Trophoblast cell (in vitro differentiated cells and primary cell): Measurements from ENCODE around the gene METTL23. TPM values are rescaled to one million over a fixed set of nuclear protein-coding genes. Genes with fewer than 3 reads are reported as not detected.

ENCODE experiments used
- DNase-seq, 2 donors: peaks; one replicate each; pipeline ENCODE4 v3.0.0-alpha.2; 2016
- H2AFZ ChIP-seq: 2 replicates; pipeline ENCODE4 v1.6.1; 2013; ENCODE audit warnings: low read length, moderate library complexity, mild to moderate bottlenecking; ENCODE audit not compliant: insufficient read depth, poor library complexity
- H2AK5ac ChIP-seq: 2 replicates; pipeline ENCODE4 v1.6.1; 2013; ENCODE audit warnings: mild to moderate bottlenecking, low read length
- H2BK120ac ChIP-seq: 2 replicates; pipeline ENCODE4 v1.6.1; 2013; ENCODE audit warnings: low read length, mild to moderate bottlenecking, moderate library complexity; ENCODE audit not compliant: insufficient read depth, poor library complexity
- H2BK12ac ChIP-seq: 2 replicates; pipeline ENCODE4 v1.6.1; 2013; ENCODE audit warnings: mild to moderate bottlenecking, low read length, moderate library complexity
- H2BK5ac ChIP-seq: 2 replicates; pipeline ENCODE4 v1.6.1; 2013; ENCODE audit warnings: low read length, low read depth, moderate library complexity, mild to moderate bottlenecking; ENCODE audit not compliant: poor library complexity
- H3K14ac ChIP-seq: 2 replicates; pipeline ENCODE4 v1.6.1; 2013; ENCODE audit warnings: mild to moderate bottlenecking, low read length
- H3K18ac ChIP-seq: 2 replicates; pipeline ENCODE4 v1.6.1; 2013; ENCODE audit warnings: mild to moderate bottlenecking, low read length
- H3K23ac ChIP-seq: 2 replicates; pipeline ENCODE4 v1.6.1; 2013; ENCODE audit warnings: low read length
- H3K27ac ChIP-seq: 2 replicates; pipeline ENCODE4 v1.5.1; 2013; ENCODE audit warnings: low read depth, mild to moderate bottlenecking, inconsistent platforms, low read length, moderate library complexity
- H3K27me3 ChIP-seq: 2 replicates; pipeline ENCODE4 v1.6.1; 2013; ENCODE audit warnings: inconsistent platforms, mild to moderate bottlenecking, low read length, moderate library complexity; ENCODE audit not compliant: insufficient read depth
- H3K36me3 ChIP-seq, 2 experiments: 1 replicate in 1 of 2; 2 replicates in 1 of 2; pipeline ENCODE4 v1.6.1; 2013; ENCODE audit warnings: low read length in 2 of 2, mild to moderate bottlenecking in 2 of 2, moderate library complexity in 1 of 2; ENCODE audit not compliant: insufficient read depth in 2 of 2, control insufficient read depth in 1 of 2
- H3K4ac ChIP-seq: 2 replicates; pipeline ENCODE4 v1.6.1; 2013; ENCODE audit warnings: low read depth, mild to moderate bottlenecking, low read length, moderate library complexity
- H3K4me1 ChIP-seq, 2 experiments: 1 replicate in 1 of 2; 2 replicates in 1 of 2; pipeline ENCODE4 v1.6.1; 2013; ENCODE audit warnings: low read length in 2 of 2, mild to moderate bottlenecking in 2 of 2, moderate library complexity in 1 of 2; ENCODE audit not compliant: insufficient read depth in 2 of 2, control insufficient read depth in 1 of 2
- H3K4me2 ChIP-seq: 2 replicates; pipeline ENCODE4 v1.6.1; 2013; ENCODE audit warnings: inconsistent platforms, mild to moderate bottlenecking, low read length, moderate library complexity
- H3K4me3 ChIP-seq: 2 replicates; pipeline ENCODE4 v1.5.1; 2013; ENCODE audit warnings: mild to moderate bottlenecking, low read depth, low read length, inconsistent platforms
- H3K79me1 ChIP-seq: one replicate; pipeline ENCODE4 v1.6.1; 2013; ENCODE audit warnings: low read length
- H3K79me2 ChIP-seq: 2 replicates; pipeline ENCODE4 v1.6.1; 2013; ENCODE audit warnings: low read length, mild to moderate bottlenecking; ENCODE audit not compliant: control insufficient read depth, insufficient read depth, poor library complexity
- H3K9ac ChIP-seq: 2 replicates; pipeline ENCODE4 v1.6.1; 2013; ENCODE audit warnings: mild to moderate bottlenecking, low read length
- H3K9me3 ChIP-seq: 2 replicates; pipeline ENCODE4 v1.6.1; 2013; ENCODE audit warnings: low read depth, mild to moderate bottlenecking, control low read depth, inconsistent platforms, low read length; ENCODE audit not compliant: insufficient read depth
- H4K12ac ChIP-seq: 2 replicates; pipeline ENCODE4 v1.6.1; 2013; ENCODE audit warnings: low read depth, mild to moderate bottlenecking, low read length, moderate library complexity
- H4K8ac ChIP-seq: 2 replicates; pipeline ENCODE4 v1.6.1; 2013; ENCODE audit warnings: low read depth, mild to moderate bottlenecking, low read length, moderate library complexity
- H4K91ac ChIP-seq: one replicate; pipeline ENCODE4 v1.6.1; 2013; ENCODE audit warnings: low read depth, mild to moderate bottlenecking, low read length, moderate library complexity
- WGBS: extraction: QIAGEN DNeasy Blood & Tissue Kit; methylation state at CpG from one replicate; pipeline ENCODE4 v1.1.7; 2013; ENCODE audit warnings: missing lambda C conversion rate; ENCODE audit not compliant: insufficient read length, insufficient coverage; ENCODE audit errors: extremely low coverage; 5-methylcytosine and 5-hydroxymethylcytosine counted together
- polyA plus RNA-seq: library from polyadenylated mRNA; stranded (reverse); fragments of 200-250 nt; gene quantifications from 2 replicates; pipeline ENCODE4 v1.2.3, GENCODE V29; 2013

Gene METTL23, protein sequence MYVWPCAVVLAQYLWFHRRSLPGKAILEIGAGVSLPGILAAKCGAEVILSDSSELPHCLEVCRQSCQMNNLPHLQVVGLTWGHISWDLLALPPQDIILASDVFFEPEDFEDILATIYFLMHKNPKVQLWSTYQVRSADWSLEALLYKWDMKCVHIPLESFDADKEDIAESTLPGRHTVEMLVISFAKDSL
- polyA plus RNA-seq, result 18.7 and 18.8 TPM in 2 replicates

DNA sequence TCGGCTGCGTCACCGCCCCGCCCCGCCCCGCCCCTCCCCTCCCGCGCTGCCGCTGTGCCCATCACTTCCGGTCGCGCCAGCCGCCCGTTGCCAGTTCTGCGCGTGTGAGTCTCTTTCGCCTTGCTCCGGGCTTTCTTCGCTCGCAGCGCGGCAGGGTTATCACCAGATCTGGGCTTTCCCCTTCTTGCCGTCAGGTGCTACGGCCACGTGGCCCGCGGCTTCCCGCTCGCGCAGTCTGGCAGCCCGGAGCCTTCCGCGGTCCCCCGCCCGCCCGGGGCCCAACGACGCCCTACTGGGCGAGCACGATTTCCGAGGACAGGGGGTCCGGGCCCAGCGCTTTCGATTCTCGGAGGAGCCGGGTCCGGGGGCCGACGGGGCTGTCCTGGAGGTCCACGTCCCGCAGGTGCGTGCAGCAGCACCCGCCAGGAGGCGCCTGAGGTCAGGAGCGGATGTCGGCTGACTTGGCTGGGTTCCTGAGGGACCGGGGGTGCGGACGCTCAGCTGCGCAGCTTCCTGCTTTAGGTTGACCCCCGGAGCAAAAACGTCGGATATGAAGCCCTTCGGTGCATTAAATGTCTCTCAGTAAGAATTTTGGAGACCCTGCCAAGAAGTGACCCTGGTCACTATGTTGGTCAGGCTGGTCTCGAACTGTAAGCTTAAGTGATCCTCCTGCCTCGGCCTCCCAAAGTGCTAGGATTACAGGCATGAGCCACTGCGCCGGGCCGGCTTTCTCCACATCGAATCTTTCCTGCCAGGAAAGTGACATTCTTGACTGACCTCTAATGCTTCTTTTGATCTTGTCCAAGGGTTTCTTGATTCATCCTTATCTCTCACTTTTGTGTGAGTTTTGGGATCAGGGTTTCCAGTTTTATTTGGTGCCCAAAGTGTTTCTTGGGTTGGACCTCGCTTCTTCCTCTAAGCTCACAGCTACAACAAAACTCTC, at the start of gene METTL23:
Gene METTL23, plus strand, starts transcription at position 64 of the 943 bp plus-strand sequence. CDS start 2,872 bp downstream, outside the sequence.
- Histone ChIP-seq H3K4me2 (peak within 1 kb of the TSS; percentile 86), H4K12ac (peak within 1 kb of the TSS; percentile 79), H3K14ac (peak within 1 kb of the TSS; percentile 90), H2BK5ac (peak within 1 kb of the TSS; percentile 84), H3K9ac (peak within 1 kb of the TSS; percentile 97), H4K91ac (peak within 1 kb of the TSS; percentile 86), H4K8ac (peak within 1 kb of the TSS; percentile 85), H3K9me3 (no peaks in the 10 kb centered on the region), H3K18ac (peak within 1 kb of the TSS; percentile 65), H3K4me3 (peak within 1 kb of the TSS; percentile 99), H2BK120ac (peak within 1 kb of the TSS; percentile 61), H3K79me2 (peaks cover 6% of the 10 kb centered on the region), H3K36me3 (peaks cover 18 to 21% of the 10 kb centered on the region in 2 experiments), H2BK12ac (no peak within 1 kb of the TSS), H2AFZ (peak within 1 kb of the TSS; percentile 65), H3K27ac (peak within 1 kb of the TSS; percentile 95), H3K4ac (peak within 1 kb of the TSS; percentile 62), H2AK5ac (no peak within 1 kb of the TSS), H3K79me1 (peaks cover 11% of the 10 kb centered on the region), H3K27me3 (no peaks in the 10 kb centered on the region), H3K4me1 (no peaks in the 10 kb centered on the region), H3K23ac (no peak within 1 kb of the TSS)
- WGBS, result no CpG with 5 or more reads among the region's 71 CpGs
- peak in 1 of 2 donors; percentile 94 for DNase-seq

DNA sequence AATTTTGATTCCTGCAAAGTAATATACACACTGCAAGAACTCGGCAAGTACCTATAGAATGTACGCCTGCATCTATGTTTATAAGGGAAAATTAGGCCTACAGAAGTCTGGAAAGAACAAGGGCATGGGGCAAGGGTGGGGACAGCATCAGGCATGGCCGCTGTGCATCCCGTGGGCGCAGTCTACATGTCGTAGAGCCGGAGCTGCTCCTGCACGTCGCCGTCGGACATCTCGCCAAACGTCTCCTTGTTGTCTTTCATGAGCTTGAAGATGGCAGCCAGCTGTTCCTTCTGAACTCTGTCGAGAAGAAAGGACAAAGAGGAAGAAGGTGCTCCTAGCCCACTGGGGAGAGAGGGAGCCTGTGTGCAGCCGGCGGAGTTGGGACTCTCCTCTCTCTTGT, 49.2 kb upstream of the METTL23 start:
- no peak overlapping the region for H2AFZ ChIP-seq
- no CpG with 5 or more reads among the region's 16 CpGs for WGBS
- H3K4ac ChIP-seq, result no peak overlapping the region

DNA sequence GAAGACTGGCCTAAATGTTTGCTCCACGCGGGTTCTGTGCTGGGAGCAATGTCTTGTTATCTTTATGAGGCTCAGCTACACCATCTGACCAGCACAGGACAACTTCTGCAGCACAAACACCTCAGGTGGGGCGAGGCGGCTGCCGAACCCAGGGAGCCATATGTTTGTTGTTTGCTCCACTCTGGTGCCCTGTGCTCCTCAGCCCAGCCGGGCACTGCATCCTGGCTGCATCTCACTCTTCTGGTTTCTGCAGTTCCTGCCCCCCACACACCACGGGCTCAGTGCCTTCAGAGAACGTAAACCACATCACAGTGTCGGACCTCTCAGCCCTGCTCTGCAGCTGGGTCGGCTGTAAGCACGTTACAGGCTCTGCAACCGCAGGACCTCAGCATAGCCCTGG, 48.3 kb upstream of the METTL23 start:
- Histone ChIP-seq H4K8ac (no peak overlapping the region), H2BK12ac (no peak overlapping the region), H3K9ac (no peak overlapping the region), H3K4me2 (no peak overlapping the region), H3K36me3 (peaks cover 3 to 9% of the 10 kb centered on the region in 2 experiments), H3K79me1 (no peaks in the 10 kb centered on the region), H3K9me3 (peaks cover 9% of the 10 kb centered on the region), H4K12ac (no peak overlapping the region), H2AK5ac (no peak overlapping the region), H3K4me1 (peaks cover 10% of the 10 kb centered on the region in 2 experiments), H4K91ac (no peak overlapping the region), H3K23ac (no peak overlapping the region), H3K27me3 (no peaks in the 10 kb centered on the region), H2BK120ac (no peak overlapping the region), H3K4me3 (no peak overlapping the region), H2BK5ac (no peak overlapping the region), H3K27ac (no peak overlapping the region), H3K14ac (no peak overlapping the region), H2AFZ (no peak overlapping the region), H3K18ac (no peak overlapping the region), H3K79me2 (no peaks in the 10 kb centered on the region), H3K4ac (no peak overlapping the region)
- DNase-seq, result no peak
- WGBS, result no CpG with 5 or more reads among the region's 12 CpGs

More for the DNA sequence above, 49.2 kb upstream of the METTL23 start:
- Histone ChIP-seq H4K8ac (no peak overlapping the region), H3K27me3 (no peaks in the 10 kb centered on the region), H4K91ac (no peak overlapping the region), H3K14ac (no peak overlapping the region), H3K27ac (no peak overlapping the region), H3K4me3 (no peak overlapping the region), H3K18ac (no peak overlapping the region), H3K79me1 (no peaks in the 10 kb centered on the region), H3K36me3 (peaks cover 0 to 1% of the 10 kb centered on the region in 2 experiments), H4K12ac (no peak overlapping the region), H3K9me3 (peaks cover 7% of the 10 kb centered on the region), H3K4me2 (no peak overlapping the region), H2BK5ac (no peak overlapping the region), H2AK5ac (no peak overlapping the region), H3K23ac (no peak overlapping the region), H3K9ac (no peak overlapping the region), H3K4me1 (peaks cover 8% of the 10 kb centered on the region in 2 experiments), H3K79me2 (no peaks in the 10 kb centered on the region), H2BK12ac (no peak overlapping the region), H2BK120ac (no peak overlapping the region)
- DNase-seq, result no peak

DNA sequence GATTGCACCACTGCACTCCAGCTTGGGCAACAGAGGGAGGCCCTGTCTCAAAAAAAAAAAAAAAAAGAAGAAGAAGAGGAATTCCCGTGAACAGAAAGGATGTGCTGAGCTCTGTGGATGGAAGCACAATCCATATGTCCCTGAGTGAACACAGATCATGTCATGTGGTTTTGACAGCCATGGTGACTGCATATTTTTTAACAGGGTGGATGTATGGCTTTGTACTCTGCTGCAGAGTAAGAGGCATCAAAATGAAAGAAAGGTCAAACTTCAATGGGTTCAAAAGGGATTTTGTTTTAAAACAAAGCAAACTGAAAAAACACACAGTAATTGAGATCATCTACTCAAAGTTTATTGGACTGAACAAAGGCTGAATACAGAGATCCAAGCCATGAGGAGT, 47.4 kb upstream of the METTL23 start:
- no peaks in the 10 kb centered on the region for H3K79me2 ChIP-seq
- no peak overlapping the region for H3K18ac ChIP-seq
- DNase-seq, result no peak
- no peak overlapping the region for H3K4me2 ChIP-seq
- H2BK5ac ChIP-seq, result no peak overlapping the region
- no peak overlapping the region for H4K91ac ChIP-seq
- H3K36me3 ChIP-seq, result peaks cover 4 to 13% of the 10 kb centered on the region in 2 experiments
- no peak overlapping the region for H2BK120ac ChIP-seq
- H2BK12ac ChIP-seq, result no peak overlapping the region
- no peak overlapping the region for H4K12ac ChIP-seq
- no CpG with 5 or more reads among the region's 1 CpG for WGBS
- peaks cover 10% of the 10 kb centered on the region in 2 experiments for H3K4me1 ChIP-seq
- no peak overlapping the region for H4K8ac ChIP-seq
- no peak overlapping the region for H3K14ac ChIP-seq
- H3K4me3 ChIP-seq, result no peak overlapping the region
- no peak overlapping the region for H2AK5ac ChIP-seq
- no peaks in the 10 kb centered on the region for H3K79me1 ChIP-seq
- H3K27ac ChIP-seq, result no peak overlapping the region
- no peaks in the 10 kb centered on the region for H3K27me3 ChIP-seq
- no peak overlapping the region for H3K9ac ChIP-seq
- no peak overlapping the region for H3K4ac ChIP-seq
- H2AFZ ChIP-seq, result no peak overlapping the region
- H3K9me3 ChIP-seq, result peaks cover 8% of the 10 kb centered on the region
- no peak overlapping the region for H3K23ac ChIP-seq
